ENCODE measurements around the gene PRMT6.

PRMT6 gene

GRCh38 chr1:107096690-107097089 lies 40.2 kb downstream of the PRMT6 start:
- no peak for TF ChIP-seq CTCF (IDR thresholded peaks at IDR 0.05; ENCODE audit: control insufficient read depth, insufficient read depth, low read depth, low read length, missing control alignments)
- DNase-seq (ENCODE audit: low read depth): no peak
- H3K4me3 ChIP-seq (ENCODE audit: control insufficient read depth, low read depth, low read length): no peak overlapping the region

- TF ChIP-seq CTCF (IDR thresholded peaks at IDR 0.05; ENCODE audit: control insufficient read depth, insufficient read depth, low read depth, low read length, missing control alignments): no peak
Measured at GRCh38 chr1:107098961-107099360, 42.5 kb downstream of the PRMT6 start.

GRCh38 chr1:107100331-107100984 lies 44.0 kb downstream of the PRMT6 start:
- H3K4me3 ChIP-seq (ENCODE audit: control insufficient read depth, low read depth, low read length): no peak overlapping the region
- DNase-seq (ENCODE audit: low read depth): no peak
- no peak for TF ChIP-seq CTCF (IDR thresholded peaks at IDR 0.05; ENCODE audit: control insufficient read depth, insufficient read depth, low read depth, low read length, missing control alignments)

More at GRCh38 chr1:107098961-107099360, 42.5 kb downstream of the PRMT6 start:
- no peak for DNase-seq (ENCODE audit: low read depth)
- no peak overlapping the region for H3K4me3 ChIP-seq (ENCODE audit: control insufficient read depth, low read depth, low read length)

GRCh38 chr1:107105914-107106313 lies 49.4 kb downstream of the PRMT6 start:
- no peak overlapping the region for H3K4me3 ChIP-seq (ENCODE audit: control insufficient read depth, low read depth, low read length)
- TF ChIP-seq CTCF (IDR thresholded peaks at IDR 0.05; ENCODE audit: control insufficient read depth, insufficient read depth, low read depth, low read length, missing control alignments): no peak
- no peak for DNase-seq (ENCODE audit: low read depth)
